WTC11 (cell line): Measurements from ENCODE around the gene MYLK4.

Source experiments
- CTCF ChIP-seq: fragments of 200-600 bp; IDR thresholded peaks from 2 replicates; pipeline ENCODE4 v1.8.0; 2022; ENCODE audit warnings: antibody characterized with exemption
- GTF2I ChIP-seq: fragments of 250-450 bp; sonication (Bioruptor Pico); conservative IDR thresholded peaks from 2 replicates; pipeline ENCODE4 v1.4.0; 2021; ENCODE audit warnings: mild to moderate bottlenecking
- JUN ChIP-seq: sonication (generic); formaldehyde crosslinking; IDR thresholded peaks from 2 replicates; pipeline ENCODE4 v1.8.0; 2023; ENCODE audit warnings: mild to moderate bottlenecking, missing genetic modification reagents
- STAT6 ChIP-seq: sonication (generic); formaldehyde crosslinking; conservative IDR thresholded peaks from 2 replicates; pipeline ENCODE4 v1.8.1; 2023; ENCODE audit warnings: mild to moderate bottlenecking, low read depth, missing genetic modification reagents, moderate library complexity
- ZNF121 ChIP-seq: sonication (generic); formaldehyde crosslinking; IDR thresholded peaks from 2 replicates; pipeline ENCODE4 v1.8.0; 2023; ENCODE audit warnings: missing genetic modification reagents
- TF ChIP-seq, protein P1 (sequence below): sonication (generic); formaldehyde crosslinking; IDR thresholded peaks from 2 replicates; pipeline ENCODE4 v1.8.1; 2022; ENCODE audit warnings: mild to moderate bottlenecking, missing genetic modification reagents, moderate library complexity, borderline replicate concordance
- TF ChIP-seq, protein P2 (sequence below): sonication (generic); formaldehyde crosslinking; IDR thresholded peaks from 2 replicates; pipeline ENCODE4 v1.8.0; 2022; ENCODE audit warnings: mild to moderate bottlenecking, missing genetic modification reagents
- TF ChIP-seq, protein P3 (sequence below): fragments of 250-450 bp; sonication (Bioruptor Pico); IDR thresholded peaks from 2 replicates; pipeline ENCODE4 v1.9.0; 2021; ENCODE audit warnings: mild to moderate bottlenecking

DNA sequence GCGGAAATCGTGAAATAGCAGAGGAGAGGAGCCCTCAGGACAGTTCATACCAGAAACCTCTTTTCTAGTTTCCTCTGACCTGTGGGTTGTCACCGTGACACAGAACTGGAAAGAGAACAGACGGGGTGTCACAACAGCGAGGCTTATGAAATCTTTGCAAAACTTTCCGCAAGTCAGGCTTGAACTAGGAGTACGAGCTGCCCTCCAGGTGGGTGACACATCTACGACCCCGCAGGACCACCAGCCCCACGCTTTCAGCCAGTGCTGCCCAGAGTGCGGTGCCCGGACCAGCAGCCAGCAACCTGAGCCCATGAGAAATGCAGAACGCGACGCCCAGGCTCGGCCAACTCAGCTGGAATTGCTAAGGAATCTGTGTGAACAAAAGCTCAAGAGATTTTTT, 45.2 kb upstream of the MYLK4 start:
- TF ChIP-seq CTCF (no peak), GTF2I (CRISPR knock-in tag) (no peak), STAT6 (CRISPR knock-in tag) (no peak), JUN (no peak), ZNF121 (no peak)
- TF ChIP-seq, protein P1, sequence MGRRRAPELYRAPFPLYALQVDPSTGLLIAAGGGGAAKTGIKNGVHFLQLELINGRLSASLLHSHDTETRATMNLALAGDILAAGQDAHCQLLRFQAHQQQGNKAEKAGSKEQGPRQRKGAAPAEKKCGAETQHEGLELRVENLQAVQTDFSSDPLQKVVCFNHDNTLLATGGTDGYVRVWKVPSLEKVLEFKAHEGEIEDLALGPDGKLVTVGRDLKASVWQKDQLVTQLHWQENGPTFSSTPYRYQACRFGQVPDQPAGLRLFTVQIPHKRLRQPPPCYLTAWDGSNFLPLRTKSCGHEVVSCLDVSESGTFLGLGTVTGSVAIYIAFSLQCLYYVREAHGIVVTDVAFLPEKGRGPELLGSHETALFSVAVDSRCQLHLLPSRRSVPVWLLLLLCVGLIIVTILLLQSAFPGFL (CRISPR knock-in tag): no peak
- TF ChIP-seq, protein P2, sequence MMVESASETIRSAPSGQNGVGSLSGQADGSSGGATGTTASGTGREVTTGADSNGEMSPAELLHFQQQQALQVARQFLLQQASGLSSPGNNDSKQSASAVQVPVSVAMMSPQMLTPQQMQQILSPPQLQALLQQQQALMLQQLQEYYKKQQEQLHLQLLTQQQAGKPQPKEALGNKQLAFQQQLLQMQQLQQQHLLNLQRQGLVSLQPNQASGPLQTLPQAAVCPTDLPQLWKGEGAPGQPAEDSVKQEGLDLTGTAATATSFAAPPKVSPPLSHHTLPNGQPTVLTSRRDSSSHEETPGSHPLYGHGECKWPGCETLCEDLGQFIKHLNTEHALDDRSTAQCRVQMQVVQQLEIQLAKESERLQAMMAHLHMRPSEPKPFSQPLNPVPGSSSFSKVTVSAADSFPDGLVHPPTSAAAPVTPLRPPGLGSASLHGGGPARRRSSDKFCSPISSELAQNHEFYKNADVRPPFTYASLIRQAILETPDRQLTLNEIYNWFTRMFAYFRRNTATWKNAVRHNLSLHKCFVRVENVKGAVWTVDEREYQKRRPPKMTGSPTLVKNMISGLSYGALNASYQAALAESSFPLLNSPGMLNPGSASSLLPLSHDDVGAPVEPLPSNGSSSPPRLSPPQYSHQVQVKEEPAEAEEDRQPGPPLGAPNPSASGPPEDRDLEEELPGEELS: no peak
- TF ChIP-seq, protein P3, sequence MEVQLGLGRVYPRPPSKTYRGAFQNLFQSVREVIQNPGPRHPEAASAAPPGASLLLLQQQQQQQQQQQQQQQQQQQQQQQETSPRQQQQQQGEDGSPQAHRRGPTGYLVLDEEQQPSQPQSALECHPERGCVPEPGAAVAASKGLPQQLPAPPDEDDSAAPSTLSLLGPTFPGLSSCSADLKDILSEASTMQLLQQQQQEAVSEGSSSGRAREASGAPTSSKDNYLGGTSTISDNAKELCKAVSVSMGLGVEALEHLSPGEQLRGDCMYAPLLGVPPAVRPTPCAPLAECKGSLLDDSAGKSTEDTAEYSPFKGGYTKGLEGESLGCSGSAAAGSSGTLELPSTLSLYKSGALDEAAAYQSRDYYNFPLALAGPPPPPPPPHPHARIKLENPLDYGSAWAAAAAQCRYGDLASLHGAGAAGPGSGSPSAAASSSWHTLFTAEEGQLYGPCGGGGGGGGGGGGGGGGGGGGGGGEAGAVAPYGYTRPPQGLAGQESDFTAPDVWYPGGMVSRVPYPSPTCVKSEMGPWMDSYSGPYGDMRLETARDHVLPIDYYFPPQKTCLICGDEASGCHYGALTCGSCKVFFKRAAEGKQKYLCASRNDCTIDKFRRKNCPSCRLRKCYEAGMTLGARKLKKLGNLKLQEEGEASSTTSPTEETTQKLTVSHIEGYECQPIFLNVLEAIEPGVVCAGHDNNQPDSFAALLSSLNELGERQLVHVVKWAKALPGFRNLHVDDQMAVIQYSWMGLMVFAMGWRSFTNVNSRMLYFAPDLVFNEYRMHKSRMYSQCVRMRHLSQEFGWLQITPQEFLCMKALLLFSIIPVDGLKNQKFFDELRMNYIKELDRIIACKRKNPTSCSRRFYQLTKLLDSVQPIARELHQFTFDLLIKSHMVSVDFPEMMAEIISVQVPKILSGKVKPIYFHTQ (CRISPR knock-in tag): no peak
